Upper lobe of left lung (tissue), 4 donors: ENCODE data around the gene SLC25A34.

Experiments used
- EP300 ChIP-seq, 4 donors: sonication (generic); formaldehyde crosslinking; IDR thresholded peaks; one replicate each; pipeline ENCODE4 v1.5.1; 2017; ENCODE audit warnings: antibody characterized with exemption in 4 of 4, control low read depth in 2 of 4
- POLR2AphosphoS5 ChIP-seq, 2 donors: sonication (generic); formaldehyde crosslinking; IDR thresholded peaks; one replicate each; pipeline ENCODE4 v1.5.1; 2017; ENCODE audit warnings: antibody characterized with exemption in 2 of 2
- TF ChIP-seq, protein P1 (sequence below), 6 experiments: fragments of 450-650 bp in 4 of 6; fragments of 200-600 bp in 2 of 6; sonication (generic) in 2 of 6; IDR thresholded peaks; one replicate each; pipeline ENCODE4 v1.5.1; 2016 to 2019; ENCODE audit warnings: antibody characterized with exemption in 6 of 6

DNA sequence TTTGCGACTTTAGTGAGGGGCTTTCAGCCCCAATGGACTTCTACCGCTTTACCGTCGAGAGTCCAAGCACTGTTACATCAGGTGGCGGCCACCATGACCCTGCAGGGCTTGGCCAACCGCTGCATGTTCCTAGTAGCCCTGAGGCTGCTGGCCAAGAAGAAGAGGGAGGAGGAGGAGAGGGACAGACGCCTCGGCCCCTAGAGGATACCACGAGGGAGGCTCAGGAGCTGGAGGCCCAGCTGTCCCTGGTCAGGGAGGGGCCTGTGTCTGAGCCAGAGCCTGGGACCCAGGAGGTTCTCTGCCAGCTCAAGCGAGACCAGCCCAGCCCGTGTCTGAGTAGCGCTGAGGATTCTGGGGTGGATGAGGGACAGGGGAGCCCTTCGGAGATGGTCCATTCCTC lies 8.6 kb upstream of the SLC25A34 start:
- TF ChIP-seq, protein P1, sequence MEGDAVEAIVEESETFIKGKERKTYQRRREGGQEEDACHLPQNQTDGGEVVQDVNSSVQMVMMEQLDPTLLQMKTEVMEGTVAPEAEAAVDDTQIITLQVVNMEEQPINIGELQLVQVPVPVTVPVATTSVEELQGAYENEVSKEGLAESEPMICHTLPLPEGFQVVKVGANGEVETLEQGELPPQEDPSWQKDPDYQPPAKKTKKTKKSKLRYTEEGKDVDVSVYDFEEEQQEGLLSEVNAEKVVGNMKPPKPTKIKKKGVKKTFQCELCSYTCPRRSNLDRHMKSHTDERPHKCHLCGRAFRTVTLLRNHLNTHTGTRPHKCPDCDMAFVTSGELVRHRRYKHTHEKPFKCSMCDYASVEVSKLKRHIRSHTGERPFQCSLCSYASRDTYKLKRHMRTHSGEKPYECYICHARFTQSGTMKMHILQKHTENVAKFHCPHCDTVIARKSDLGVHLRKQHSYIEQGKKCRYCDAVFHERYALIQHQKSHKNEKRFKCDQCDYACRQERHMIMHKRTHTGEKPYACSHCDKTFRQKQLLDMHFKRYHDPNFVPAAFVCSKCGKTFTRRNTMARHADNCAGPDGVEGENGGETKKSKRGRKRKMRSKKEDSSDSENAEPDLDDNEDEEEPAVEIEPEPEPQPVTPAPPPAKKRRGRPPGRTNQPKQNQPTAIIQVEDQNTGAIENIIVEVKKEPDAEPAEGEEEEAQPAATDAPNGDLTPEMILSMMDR (IDR thresholded peaks at IDR 0.05) = no peak
- no peak for TF ChIP-seq EP300 (IDR thresholded peaks at IDR 0.05)
- TF ChIP-seq POLR2AphosphoS5 (IDR thresholded peaks at IDR 0.05) = no peak
